Measurements from ENCODE around the gene FLNB. TPM values are rescaled to one million over a fixed set of nuclear protein-coding genes. Genes with fewer than 3 reads are reported as not detected.

The FLNB gene
- total RNA-seq, 1 experiment from 2014 or later: 309 TPM

DNA sequence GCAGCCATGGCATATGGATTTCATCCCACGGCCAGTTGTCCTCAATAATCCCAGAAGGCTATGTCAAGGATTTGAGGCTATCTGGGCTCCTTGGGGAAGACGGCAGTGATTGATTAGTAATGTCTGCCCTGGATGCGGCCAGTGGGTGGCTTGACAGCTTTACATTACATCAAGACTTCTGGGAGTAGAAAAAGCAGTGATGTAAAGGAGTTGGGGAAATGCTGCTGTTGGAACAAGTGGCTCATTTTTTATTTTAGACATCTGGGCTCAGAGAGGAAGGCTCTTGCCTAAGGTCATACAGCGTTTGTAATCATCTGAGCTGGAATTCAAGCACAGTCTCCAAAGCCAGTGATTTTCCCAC is 94.1 kb downstream of the FLNB start:
- H3K9me3 ChIP-seq (ENCODE audit: control insufficient read depth, insufficient read depth, low read depth, low read length): no peaks in the 10 kb centered on the region
- TF ChIP-seq, protein P1, sequence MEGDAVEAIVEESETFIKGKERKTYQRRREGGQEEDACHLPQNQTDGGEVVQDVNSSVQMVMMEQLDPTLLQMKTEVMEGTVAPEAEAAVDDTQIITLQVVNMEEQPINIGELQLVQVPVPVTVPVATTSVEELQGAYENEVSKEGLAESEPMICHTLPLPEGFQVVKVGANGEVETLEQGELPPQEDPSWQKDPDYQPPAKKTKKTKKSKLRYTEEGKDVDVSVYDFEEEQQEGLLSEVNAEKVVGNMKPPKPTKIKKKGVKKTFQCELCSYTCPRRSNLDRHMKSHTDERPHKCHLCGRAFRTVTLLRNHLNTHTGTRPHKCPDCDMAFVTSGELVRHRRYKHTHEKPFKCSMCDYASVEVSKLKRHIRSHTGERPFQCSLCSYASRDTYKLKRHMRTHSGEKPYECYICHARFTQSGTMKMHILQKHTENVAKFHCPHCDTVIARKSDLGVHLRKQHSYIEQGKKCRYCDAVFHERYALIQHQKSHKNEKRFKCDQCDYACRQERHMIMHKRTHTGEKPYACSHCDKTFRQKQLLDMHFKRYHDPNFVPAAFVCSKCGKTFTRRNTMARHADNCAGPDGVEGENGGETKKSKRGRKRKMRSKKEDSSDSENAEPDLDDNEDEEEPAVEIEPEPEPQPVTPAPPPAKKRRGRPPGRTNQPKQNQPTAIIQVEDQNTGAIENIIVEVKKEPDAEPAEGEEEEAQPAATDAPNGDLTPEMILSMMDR (IDR thresholded peaks at IDR 0.05): no peak
- TF ChIP-seq TCF7L2 (IDR thresholded peaks at IDR 0.05; ENCODE audit: low read depth, low read length) (no peak), SIN3A (IDR thresholded peaks at IDR 0.05; ENCODE audit: borderline replicate concordance, insufficient read depth, low read depth, low read length) (no peak), POLR2AphosphoS5 (IDR thresholded peaks at IDR 0.05; ENCODE audit: low read depth, low read length) (no peak)
- H3K36me3 ChIP-seq (ENCODE audit: control insufficient read depth, insufficient read depth, low read length): peaks cover 29% of the 10 kb centered on the region
- DNase-seq (ENCODE audit: low read depth, low spot score): no peak
- H3K27ac ChIP-seq (ENCODE audit: low read length): no peak overlapping the region
- no peak overlapping the region for H3K4me3 ChIP-seq (ENCODE audit: low read depth in 2 of 2, low read length in 2 of 2)
- H3K27me3 ChIP-seq (ENCODE audit: control insufficient read depth, insufficient read depth, low read length): no peaks in the 10 kb centered on the region
- POLR2A ChIA-PET: no interaction called here
- no peak for ATAC-seq
- in situ Hi-C loops (cut with HindIII; ENCODE audit: low pct_unique_long_range_greater_than_20kb, low sequenced_read_pairs): no loop called here
- no TSS peak for BruUV-seq (replicated peaks)
- intact Hi-C loops (cut with micrococcal nuclease; ENCODE audit: unreplicated experiment): no loop called here
- no peaks in the 10 kb centered on the region for H3K4me1 ChIP-seq (ENCODE audit: control insufficient read depth, insufficient read depth, low read length)
- CTCF ChIA-PET: no interaction called here

DNA sequence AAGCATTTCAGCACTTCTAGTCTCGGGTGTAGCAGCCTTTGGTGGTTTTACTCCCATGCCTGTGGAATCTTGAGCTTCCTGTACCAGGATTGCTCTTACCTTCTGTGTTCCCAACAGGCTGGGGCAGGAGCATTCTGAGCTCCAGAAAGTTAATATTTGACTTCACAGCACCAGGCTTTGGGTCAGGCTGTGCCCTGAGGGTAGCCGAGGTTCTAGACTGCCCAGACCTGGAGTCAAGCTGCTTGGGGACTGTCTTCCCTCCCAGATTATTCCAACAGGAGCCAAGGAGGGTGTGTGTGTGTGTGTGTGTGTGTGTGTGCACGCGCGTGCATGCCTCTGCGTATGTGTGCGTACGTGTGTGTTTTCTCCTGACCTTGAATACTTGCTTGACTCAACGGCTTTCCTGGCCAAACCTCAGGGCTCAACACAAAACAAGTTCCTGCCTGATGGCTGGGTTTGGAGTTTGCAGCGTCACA is 94.8 kb downstream of the FLNB start:
- peaks cover 27% of the 10 kb centered on the region for H3K36me3 ChIP-seq (ENCODE audit: control insufficient read depth, insufficient read depth, low read length)
- ChIA-PET POLR2A (no interaction called here), CTCF (no interaction called here)
- H3K4me1 ChIP-seq (ENCODE audit: control insufficient read depth, insufficient read depth, low read length): no peaks in the 10 kb centered on the region
- H3K27ac ChIP-seq (ENCODE audit: low read length): no peak overlapping the region
- H3K27me3 ChIP-seq (ENCODE audit: control insufficient read depth, insufficient read depth, low read length): no peaks in the 10 kb centered on the region
- intact Hi-C loops (cut with micrococcal nuclease; ENCODE audit: unreplicated experiment) (no loop called here), in situ Hi-C loops (cut with HindIII; ENCODE audit: low pct_unique_long_range_greater_than_20kb, low sequenced_read_pairs) (no loop called here)
- TF ChIP-seq TCF7L2 (IDR thresholded peaks at IDR 0.05; ENCODE audit: low read depth, low read length): no peak
- TF ChIP-seq POLR2AphosphoS5 (IDR thresholded peaks at IDR 0.05; ENCODE audit: low read depth, low read length): no peak
- TF ChIP-seq, protein P1 (IDR thresholded peaks at IDR 0.05): no peak
- TF ChIP-seq SIN3A (IDR thresholded peaks at IDR 0.05; ENCODE audit: borderline replicate concordance, insufficient read depth, low read depth, low read length): no peak
- TF ChIP-seq, protein P2, sequence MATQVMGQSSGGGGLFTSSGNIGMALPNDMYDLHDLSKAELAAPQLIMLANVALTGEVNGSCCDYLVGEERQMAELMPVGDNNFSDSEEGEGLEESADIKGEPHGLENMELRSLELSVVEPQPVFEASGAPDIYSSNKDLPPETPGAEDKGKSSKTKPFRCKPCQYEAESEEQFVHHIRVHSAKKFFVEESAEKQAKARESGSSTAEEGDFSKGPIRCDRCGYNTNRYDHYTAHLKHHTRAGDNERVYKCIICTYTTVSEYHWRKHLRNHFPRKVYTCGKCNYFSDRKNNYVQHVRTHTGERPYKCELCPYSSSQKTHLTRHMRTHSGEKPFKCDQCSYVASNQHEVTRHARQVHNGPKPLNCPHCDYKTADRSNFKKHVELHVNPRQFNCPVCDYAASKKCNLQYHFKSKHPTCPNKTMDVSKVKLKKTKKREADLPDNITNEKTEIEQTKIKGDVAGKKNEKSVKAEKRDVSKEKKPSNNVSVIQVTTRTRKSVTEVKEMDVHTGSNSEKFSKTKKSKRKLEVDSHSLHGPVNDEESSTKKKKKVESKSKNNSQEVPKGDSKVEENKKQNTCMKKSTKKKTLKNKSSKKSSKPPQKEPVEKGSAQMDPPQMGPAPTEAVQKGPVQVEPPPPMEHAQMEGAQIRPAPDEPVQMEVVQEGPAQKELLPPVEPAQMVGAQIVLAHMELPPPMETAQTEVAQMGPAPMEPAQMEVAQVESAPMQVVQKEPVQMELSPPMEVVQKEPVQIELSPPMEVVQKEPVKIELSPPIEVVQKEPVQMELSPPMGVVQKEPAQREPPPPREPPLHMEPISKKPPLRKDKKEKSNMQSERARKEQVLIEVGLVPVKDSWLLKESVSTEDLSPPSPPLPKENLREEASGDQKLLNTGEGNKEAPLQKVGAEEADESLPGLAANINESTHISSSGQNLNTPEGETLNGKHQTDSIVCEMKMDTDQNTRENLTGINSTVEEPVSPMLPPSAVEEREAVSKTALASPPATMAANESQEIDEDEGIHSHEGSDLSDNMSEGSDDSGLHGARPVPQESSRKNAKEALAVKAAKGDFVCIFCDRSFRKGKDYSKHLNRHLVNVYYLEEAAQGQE (IDR thresholded peaks at IDR 0.05; ENCODE audit: insufficient read depth in 1 of 2, low read depth in 2 of 2, low read length in 1 of 2): no peak
- DNase-seq (ENCODE audit: low read depth, low spot score) (no peak), ATAC-seq (no peak)
- BruUV-seq (replicated peaks): no TSS peak
- no peaks in the 10 kb centered on the region for H3K9me3 ChIP-seq (ENCODE audit: control insufficient read depth, insufficient read depth, low read depth, low read length)
- no peak overlapping the region for H3K4me3 ChIP-seq (ENCODE audit: low read depth in 2 of 2, low read length in 2 of 2)

Data from Panc1 (cell line).